Loucy (cell line): ENCODE results near the gene TSPAN17.

Source experiments
- EZH2phosphoT487 ChIP-seq: fragments of 200-600 bp; IDR thresholded peaks from 2 replicates; pipeline ENCODE4 v1.6.1; 2018; ENCODE audit warnings: antibody characterized with exemption, mild to moderate bottlenecking, moderate library complexity, borderline replicate concordance
- TF ChIP-seq, protein P1 (sequence below): fragments of 200-600 bp; sonication (generic); conservative IDR thresholded peaks from 2 replicates; pipeline ENCODE4 v1.5.1; 2014; ENCODE audit warnings: mild to moderate bottlenecking, antibody characterized with exemption, low read length

DNA sequence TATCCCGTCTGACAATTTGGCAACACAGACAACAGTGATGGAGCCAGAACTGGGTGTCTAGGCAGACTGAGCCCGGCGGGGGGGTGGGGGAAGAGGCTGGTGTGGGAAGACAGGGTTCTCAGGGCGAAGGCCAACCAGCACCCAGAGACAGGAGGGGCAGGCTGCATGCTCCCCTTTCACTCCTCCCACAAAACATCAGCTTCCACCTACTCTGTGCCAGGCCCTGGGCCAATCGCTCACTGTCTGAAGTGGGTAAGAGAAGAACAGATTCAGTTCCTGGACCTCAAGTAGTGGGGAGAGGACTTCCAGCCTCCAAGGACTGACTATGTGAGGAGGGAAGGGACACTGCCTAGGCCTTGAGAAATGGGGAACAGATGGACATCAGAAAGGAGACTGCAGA is 19.7 kb upstream of the TSPAN17 start:
- TF ChIP-seq EZH2phosphoT487, result no peak
- TF ChIP-seq, protein P1, sequence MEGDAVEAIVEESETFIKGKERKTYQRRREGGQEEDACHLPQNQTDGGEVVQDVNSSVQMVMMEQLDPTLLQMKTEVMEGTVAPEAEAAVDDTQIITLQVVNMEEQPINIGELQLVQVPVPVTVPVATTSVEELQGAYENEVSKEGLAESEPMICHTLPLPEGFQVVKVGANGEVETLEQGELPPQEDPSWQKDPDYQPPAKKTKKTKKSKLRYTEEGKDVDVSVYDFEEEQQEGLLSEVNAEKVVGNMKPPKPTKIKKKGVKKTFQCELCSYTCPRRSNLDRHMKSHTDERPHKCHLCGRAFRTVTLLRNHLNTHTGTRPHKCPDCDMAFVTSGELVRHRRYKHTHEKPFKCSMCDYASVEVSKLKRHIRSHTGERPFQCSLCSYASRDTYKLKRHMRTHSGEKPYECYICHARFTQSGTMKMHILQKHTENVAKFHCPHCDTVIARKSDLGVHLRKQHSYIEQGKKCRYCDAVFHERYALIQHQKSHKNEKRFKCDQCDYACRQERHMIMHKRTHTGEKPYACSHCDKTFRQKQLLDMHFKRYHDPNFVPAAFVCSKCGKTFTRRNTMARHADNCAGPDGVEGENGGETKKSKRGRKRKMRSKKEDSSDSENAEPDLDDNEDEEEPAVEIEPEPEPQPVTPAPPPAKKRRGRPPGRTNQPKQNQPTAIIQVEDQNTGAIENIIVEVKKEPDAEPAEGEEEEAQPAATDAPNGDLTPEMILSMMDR, result no peak
